Measurements from ENCODE around the gene SLC15A1.

Gene SLC15A1

GRCh38 chr13:98781905-98782304 is 29.4 kb upstream of the SLC15A1 start:
- H3K4me3 ChIP-seq, result no peak overlapping the region

GRCh38 chr13:98781470-98781869 is 29.0 kb upstream of the SLC15A1 start:
- no peak overlapping the region for H3K27ac ChIP-seq

More at GRCh38 chr13:98781905-98782304, 29.4 kb upstream of the SLC15A1 start:
- H3K27ac ChIP-seq, result no peak overlapping the region

DNA sequence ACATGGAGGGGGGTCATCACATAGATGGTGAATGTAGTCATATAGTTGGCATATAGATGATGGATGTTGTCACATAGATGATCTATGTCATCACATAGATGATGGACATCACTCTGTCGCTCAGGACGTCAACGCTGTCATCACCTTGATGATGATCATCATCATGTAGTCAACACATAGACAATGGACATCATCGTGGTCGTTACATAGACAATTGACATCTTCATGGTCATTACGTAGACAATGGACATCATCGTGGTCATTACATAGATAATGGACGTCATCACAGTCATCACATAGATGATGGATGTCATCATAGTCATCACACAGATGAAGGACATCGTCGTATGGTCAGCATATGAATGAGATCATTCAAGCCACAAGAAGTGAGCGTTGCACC is 28.6 kb upstream of the SLC15A1 start:
- no peak overlapping the region for H3K27ac ChIP-seq
- H3K4me3 ChIP-seq, result no peak overlapping the region

More at GRCh38 chr13:98781470-98781869, 29.0 kb upstream of the SLC15A1 start:
- no peak overlapping the region for H3K4me3 ChIP-seq

DNA sequence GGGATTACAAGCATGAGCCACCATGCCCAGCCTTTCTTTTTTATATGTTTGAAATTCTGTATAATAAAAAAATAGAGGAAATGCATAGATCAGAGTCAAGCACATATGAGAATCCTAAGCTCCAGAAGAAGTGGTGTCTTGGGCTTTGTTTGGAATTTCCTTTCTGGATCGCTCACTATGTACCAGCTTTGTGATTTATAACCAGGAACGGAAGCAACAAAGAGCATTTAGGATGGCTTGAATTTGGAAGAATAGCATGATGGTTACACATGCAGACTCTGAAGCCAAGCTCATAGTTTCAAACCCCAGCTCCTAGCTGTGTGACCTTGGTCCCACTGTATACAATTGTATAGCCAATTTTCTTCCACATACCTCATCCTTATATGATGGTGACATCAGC is 28.0 kb upstream of the SLC15A1 start:
- Histone ChIP-seq H3K27ac (no peak overlapping the region), H3K4me3 (no peak overlapping the region)

- Histone ChIP-seq H3K4me3 (no peak overlapping the region), H3K27ac (no peak overlapping the region)
These were observed 27.2 kb upstream of the SLC15A1 start for GRCh38 chr13:98779695-98780094.

GRCh38 chr13:98778749-98779148 is 26.3 kb upstream of the SLC15A1 start:
- Histone ChIP-seq H3K4me3 (no peak overlapping the region), H3K27ac (no peak overlapping the region)

GRCh38 chr13:98776644-98777043 is 24.2 kb upstream of the SLC15A1 start:
- H3K4me3 ChIP-seq, result no peak overlapping the region
- no peak overlapping the region for H3K27ac ChIP-seq

- Histone ChIP-seq H3K4me3 (no peak overlapping the region), H3K27ac (no peak overlapping the region)
These were observed 23.5 kb upstream of the SLC15A1 start for GRCh38 chr13:98775844-98776598.

GRCh38 chr13:98775386-98775785 is 22.9 kb upstream of the SLC15A1 start:
- no peak overlapping the region for H3K4me3 ChIP-seq
- H3K27ac ChIP-seq, result no peak overlapping the region

DNA sequence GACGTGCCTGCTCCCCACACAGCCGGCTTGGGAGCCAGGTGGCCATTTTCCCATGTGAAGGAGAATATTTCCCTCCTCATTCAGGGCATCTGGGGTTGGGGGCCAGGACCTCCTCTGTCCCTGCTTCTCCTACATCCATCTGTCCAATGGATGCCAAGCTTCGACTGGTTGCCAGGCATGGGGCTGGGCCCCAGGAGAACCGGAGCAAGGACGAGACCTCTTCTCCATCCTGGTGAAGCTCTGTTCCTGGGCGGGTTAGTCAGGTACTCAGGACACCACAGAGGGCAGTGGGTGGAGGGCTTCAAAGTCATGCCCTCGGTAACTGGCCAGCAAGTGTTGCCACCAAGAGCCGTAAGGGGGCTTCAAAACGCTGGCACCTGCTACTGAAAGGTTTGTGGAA is 22.3 kb upstream of the SLC15A1 start:
- no peak overlapping the region for H3K4me3 ChIP-seq
- no peak overlapping the region for H3K27ac ChIP-seq

DNA sequence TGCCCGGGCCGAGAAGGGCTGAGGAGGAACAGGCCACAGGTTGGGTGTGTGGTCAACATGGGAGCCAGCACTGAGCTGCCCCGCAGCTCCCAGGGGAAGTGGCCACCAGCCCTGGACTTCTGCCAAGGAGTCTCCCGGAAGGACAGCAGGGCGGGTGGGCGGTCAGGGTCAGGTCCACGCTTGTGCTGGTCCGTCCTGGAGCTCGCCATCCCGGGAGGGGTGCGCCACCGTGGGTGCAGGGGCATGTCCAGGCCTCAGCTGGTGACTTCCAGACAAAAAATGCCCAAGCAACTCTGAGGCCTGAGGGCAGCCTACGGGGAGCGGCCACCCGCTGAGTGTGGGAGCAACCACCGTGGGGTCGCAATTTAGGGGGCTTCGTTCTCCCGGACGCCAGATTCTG is 21.4 kb upstream of the SLC15A1 start:
- no peak overlapping the region for H3K27ac ChIP-seq
- H3K4me3 ChIP-seq, result no peak overlapping the region

DNA sequence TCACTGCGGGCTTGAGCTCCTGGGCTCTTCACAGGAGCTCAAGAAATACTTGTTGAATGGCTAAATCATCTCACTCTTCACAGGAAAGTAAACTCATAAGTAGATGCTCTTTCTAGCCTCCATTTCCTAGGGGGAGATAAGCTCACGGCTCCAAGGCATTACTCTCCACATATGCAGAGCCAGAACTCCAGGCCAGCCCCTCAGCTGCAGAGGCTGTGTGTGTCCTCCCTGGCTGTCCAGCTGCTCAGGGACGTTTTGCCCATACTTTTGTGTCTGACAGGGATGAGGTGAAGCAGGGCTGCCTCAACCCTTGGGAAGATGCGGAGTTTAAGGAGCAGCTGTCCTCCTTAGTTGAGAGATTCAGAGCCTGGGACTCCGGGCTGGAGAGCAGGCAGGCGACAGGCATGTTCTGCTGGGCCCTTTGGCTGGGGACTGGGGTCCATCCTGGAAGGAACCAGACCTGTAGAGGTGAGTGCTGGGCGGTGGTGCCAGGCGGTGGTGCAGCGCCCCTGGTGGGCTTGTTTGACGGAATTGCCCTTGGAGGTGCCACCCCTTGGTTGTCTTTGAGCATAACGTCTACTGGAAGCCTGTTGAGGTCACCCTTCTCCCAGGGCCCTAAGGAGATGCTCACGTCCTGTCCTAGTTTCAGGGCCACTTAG is 20.5 kb upstream of the SLC15A1 start:
- no peak overlapping the region for H3K4me3 ChIP-seq
- no peak overlapping the region for H3K27ac ChIP-seq

GRCh38 chr13:98771838-98772611 is 19.6 kb upstream of the SLC15A1 start:
- no peak overlapping the region for H3K27ac ChIP-seq
- no peak overlapping the region for H3K4me3 ChIP-seq

DNA sequence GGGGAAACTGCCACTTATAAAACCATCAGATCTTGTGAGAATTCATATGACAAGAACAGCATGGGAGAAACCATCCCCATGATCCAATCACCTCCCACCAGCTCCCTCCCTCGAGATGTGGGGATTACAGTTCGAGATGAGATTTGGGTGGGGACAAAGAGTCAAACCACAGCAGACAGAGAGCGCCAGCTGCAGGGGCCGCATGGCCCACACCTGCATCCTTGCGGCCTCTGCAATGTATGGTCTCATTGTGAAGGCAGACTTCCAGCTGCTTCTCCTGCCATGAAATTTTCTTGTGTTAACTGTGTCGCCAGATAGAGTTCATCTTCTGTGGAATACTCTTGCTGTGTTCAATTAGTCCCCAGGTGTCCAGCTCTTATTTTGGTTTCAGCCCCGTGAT is 17.3 kb upstream of the SLC15A1 start:
- H3K4me3 ChIP-seq, result no peak overlapping the region
- no peak overlapping the region for H3K27ac ChIP-seq

- no peak overlapping the region for H3K4me3 ChIP-seq
- H3K27ac ChIP-seq, result no peak overlapping the region
These were observed 16.1 kb upstream of the SLC15A1 start for GRCh38 chr13:98768522-98768921.

GRCh38 chr13:98766697-98767096 is 14.2 kb upstream of the SLC15A1 start:
- no peak overlapping the region for H3K27ac ChIP-seq
- no peak overlapping the region for H3K4me3 ChIP-seq

- no peak overlapping the region for H3K27ac ChIP-seq
- no peak overlapping the region for H3K4me3 ChIP-seq
These were observed 13.6 kb upstream of the SLC15A1 start for GRCh38 chr13:98765996-98766519.

DNA sequence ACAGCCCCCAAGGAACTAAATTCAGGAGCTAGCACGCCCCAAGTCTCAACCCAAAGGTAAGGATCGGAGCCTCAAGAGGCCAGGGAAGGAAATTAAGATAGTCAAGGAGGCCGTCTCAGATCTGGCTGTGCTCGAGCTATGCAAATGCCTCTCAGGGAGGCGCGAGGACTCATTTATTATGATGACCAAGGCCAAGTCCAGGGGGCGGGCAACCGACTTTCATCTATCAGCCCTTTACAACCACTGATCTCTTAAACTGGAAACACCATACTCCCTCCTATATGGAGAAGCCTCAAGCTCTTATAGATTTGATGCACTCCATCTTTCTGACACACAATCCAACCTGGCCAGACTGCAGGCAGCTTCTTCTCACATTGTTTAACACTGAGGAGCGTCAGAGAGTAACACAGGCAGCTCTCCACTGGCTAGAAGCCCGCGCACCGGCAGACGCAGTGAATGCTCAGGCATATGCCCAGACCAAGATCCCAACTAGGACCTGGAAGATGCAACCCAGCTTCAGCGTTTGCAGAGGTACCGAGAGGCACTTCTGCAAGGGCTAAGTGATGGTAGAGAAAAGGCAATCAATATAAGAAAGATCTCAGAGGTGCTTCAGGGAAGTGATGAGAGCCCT is 9.6 kb upstream of the SLC15A1 start:
- H3K4me3 ChIP-seq, result peak overlapping the region in 4 of 7 experiments; percentile 5 to 22 (median 8)
- peak overlapping the region in 5 of 21 experiments; percentile 30 to 46 (median 34) for H3K27ac ChIP-seq

- peak overlapping the region in 4 of 7 experiments; percentile 5 to 22 (median 8) for H3K4me3 ChIP-seq
- peak overlapping the region in 5 of 21 experiments; percentile 30 to 46 (median 34) for H3K27ac ChIP-seq
These were observed 8.9 kb upstream of the SLC15A1 start for GRCh38 chr13:98761126-98761985.
